ENCODE measurements around the gene AKAP12.
"Not testable (repeated sequence)": the region's sequence is repeated elsewhere in the genome, so short reads cannot be mapped to it uniquely, and the experiment has no call there.

AKAP12 gene

DNA sequence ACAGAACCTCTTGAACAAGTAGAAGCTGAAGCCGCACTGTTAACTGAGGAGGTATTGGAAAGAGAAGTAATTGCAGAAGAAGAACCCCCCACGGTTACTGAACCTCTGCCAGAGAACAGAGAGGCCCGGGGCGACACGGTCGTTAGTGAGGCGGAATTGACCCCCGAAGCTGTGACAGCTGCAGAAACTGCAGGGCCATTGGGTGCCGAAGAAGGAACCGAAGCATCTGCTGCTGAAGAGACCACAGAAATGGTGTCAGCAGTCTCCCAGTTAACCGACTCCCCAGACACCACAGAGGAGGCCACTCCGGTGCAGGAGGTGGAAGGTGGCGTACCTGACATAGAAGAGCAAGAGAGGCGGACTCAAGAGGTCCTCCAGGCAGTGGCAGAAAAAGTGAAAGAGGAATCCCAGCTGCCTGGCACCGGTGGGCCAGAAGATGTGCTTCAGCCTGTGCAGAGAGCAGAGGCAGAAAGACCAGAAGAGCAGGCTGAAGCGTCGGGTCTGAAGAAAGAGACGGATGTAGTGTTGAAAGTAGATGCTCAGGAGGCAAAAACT lies 111.5 kb downstream of the AKAP12 start:
- no peak for DNase-seq

DNA sequence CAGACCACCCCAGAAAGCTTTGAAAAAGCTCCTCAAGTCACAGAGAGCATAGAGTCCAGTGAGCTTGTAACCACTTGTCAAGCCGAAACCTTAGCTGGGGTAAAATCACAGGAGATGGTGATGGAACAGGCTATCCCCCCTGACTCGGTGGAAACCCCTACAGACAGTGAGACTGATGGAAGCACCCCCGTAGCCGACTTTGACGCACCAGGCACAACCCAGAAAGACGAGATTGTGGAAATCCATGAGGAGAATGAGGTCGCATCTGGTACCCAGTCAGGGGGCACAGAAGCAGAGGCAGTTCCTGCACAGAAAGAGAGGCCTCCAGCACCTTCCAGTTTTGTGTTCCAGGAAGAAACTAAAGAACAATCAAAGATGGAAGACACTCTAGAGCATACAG lies 112.0 kb downstream of the AKAP12 start:
- DNase-seq: no peak

DNA sequence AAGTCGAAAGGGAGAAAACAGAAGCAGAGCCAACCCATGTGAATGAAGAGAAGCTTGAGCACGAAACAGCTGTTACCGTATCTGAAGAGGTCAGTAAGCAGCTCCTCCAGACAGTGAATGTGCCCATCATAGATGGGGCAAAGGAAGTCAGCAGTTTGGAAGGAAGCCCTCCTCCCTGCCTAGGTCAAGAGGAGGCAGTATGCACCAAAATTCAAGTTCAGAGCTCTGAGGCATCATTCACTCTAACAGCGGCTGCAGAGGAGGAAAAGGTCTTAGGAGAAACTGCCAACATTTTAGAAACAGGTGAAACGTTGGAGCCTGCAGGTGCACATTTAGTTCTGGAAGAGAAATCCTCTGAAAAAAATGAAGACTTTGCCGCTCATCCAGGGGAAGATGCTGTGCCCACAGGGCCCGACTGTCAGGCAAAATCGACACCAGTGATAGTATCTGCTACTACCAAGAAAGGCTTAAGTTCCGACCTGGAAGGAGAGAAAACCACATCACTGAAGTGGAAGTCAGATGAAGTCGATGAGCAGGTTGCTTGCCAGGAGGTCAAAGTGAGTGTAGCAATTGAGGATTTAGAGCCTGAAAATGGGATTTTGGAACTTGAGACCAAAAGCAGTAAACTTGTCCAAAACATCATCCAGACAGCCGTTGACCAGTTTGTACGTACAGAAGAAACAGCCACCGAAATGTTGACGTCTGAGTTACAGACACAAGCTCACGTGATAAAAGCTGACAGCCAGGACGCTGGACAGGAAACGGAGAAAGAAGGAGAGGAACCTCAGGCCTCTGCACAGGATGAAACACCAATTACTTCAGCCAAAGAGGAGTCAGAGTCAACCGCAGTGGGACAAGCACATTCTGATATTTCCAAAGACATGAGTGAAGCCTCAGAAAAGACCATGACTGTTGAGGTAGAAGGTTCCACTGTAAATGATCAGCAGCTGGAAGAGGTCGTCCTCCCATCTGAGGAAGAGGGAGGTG lies 112.9 kb downstream of the AKAP12 start:
- DNase-seq: no peak

DNA sequence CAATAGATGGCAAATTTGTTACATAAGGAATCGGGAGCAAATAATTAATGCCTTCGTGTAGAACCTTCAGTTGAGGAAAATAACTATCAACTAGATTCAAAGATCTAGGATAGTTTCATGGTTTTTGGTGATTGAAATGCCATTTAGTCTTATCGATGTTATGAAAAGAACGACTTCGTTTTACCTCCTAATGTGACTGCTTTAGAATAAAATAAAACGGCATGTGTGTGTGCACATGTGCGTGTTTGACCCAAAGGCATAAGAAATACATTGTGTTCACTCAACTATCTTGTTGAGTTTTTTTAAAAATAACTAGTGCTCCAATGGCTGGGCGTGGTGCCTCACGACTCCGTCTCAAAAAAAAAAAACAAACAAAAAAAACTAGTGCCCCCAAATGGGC lies 114.0 kb downstream of the AKAP12 start:
- no peak for DNase-seq

DNA sequence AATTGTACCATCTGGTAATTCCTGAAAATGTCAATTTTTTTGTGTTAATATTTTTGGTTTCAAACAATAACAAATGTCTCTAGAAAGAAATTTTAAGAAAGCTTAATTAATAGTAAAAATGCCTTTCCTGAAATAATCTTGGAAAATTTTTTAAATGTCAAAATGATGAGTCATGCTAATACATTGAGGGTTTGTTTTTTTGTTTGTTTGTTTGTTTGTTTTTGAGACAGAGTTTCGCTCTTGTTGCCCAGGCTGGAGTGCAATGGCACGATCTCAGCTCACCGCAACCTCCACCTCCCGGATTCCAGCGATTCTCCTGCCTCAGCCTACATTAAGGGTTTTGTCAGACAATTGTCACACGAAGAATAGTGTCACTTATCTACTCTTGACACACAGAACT lies 117.2 kb downstream of the AKAP12 start:
- DNase-seq: not testable (repeated sequence)

DNA sequence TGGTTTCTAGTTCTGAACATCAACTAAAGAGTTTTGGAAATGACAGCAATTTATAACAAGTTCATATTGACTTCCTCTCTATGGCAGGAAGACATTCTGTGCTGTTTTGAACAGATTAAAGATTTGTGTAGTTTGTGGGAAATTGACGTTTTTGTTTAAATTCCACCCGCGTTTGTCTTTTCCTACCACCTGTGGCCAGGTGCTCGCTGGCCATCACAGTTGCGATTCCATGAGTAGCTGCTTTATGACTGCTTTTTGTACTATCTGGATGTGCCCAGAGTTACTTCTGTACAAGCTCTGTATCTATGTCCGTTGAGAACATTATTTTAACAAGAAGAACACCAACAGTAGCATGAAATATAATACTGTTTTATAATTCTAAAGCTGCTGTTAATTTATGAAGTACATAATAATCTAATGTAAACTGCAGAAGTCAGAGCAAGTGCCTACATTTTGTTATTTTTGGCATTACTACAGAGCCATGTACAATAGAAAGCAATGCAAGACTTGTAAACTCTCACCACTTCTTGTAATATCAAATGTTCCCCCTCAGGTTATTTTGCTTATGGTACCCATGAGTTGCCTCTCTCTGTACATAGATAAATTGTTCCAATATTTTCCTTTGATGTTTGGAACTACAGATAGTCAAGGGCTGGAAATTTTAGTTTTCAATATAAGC lies 118.1 kb downstream of the AKAP12 start:
- DNase-seq: no peak

DNA sequence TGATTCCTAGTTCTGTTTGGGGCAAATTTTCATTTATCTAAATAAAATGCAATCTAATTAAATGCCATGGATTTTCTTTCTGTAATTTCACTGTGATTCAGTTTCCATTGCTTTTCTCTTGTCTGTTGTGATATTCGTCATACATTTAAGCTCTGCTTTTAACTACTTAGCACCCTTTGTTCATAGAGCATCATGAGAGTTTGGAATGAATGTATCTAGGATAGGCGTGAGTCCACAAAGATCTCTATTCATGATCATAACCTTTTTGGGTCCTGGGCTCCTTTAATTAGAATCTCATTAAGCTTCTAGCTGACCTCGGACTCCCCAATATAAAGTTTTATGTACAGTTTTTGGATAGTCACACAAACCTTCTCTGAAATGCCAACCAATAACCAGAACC lies 118.7 kb downstream of the AKAP12 start:
- DNase-seq: no peak

DNA sequence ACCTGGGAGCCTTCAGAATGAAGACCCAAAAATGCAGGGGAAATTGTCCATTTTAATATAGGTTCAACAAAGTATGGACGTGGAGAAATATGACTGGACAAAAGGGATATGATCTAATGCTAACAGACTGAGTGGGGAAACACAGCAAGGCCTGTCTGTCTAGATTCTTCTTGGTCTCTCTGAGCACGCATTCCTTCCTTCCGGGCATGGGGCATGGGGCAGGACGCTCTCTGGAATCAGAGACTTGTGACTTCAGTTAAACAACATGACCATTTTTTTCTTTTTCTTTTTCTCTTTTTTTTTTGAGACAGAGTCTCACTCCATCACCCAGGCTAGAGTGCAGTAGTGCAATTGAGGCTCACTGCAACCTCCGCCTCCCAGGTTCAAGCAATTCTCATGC lies 119.7 kb downstream of the AKAP12 start:
- no peak for DNase-seq

DNA sequence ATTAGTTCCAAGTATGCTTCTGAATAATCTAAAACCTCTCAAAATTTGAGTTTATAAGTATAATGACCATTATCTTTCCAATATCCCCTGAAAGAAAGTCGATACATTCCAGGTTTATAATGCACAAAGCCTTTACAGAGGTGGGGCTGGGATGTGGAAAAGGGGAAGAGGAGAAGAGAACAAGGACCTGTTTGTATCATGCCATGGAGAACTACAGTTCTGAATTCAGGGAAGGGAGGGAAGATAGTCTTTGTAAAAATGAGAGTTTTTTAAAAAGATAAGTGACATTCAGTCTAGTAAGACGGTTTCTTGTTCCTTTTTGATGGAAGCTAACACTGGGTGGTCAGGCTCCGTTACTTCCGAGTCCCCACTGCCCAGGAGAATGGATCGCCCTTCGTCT lies 125.5 kb downstream of the AKAP12 start:
- no peak for DNase-seq

DNA sequence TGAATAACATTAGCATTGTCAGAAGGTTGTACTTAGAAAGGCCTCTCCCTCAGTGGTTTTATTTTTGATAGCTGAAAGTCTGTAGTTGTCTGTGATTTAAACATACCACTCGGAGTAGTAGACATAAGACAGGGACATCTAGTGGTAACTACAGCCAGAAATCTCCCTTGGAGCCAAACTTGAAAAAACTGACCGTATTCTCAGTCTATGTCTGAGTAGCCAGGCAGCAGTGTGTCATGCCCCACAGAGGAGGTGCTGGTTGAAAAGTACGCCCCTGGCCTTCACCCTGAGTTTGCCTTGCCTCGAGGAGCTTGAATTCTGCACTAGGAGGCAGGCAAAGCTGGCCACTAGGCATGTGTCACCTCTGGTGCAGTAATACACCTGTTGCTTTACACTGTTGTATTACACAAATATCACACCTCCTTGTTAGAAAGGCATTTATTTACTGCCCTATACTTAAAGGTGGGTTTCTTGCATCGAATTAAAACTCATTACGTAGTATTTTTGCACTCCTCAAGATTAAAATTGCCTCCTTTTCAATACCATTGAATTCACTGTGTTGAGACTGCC lies 130.8 kb downstream of the AKAP12 start:
- DNase-seq: no peak

DNA sequence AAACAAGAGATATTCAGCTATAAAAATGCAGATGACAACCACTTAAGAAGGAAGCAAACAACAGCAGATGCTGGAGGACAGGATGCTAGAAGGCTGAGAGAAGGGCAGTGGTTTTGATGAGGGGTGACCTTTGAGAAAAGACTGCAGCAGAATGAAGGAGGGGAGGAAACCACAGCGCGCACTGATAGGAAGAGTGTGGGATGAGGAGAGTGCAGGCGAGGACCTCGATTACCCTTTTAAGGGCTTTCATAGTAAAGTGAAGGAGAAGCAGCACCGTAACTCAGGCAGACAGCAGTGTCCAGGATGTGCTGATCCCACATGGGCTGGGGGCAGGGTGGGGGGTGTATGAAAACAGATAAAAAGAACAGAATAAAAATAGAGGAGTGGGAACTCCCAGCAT lies 132.4 kb downstream of the AKAP12 start:
- no peak for DNase-seq

DNA sequence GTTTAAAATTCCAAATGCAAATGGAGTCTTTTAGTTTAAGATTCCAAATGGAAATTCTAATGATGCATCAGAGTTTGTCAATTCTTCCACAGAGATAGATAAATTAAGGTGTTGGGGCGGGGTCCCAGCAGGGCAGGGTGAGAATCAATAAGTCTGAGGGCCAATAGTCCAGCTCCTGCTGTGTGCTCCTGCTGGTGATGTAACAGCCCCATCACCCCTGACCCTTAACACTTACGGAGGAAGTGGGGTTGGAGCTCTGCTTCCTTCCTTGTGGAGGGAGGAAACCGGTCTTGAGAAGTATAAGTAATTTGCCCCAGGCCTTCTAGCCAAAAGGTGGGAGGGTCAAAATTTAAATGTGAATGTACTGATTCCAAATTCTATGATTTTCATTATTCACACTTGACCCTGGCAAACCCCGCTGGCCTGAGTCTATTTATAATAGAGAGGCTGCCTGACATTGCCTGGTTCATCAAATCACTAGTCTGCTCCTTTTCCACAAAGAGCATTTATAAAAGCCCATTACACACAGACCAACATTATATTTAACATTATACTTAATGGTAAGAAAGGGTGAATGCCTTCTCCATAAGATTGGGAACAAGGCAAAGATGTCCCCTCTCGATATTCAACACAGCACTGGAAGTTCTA lies 134.4 kb downstream of the AKAP12 start:
- peak; percentile 5 for DNase-seq

DNA sequence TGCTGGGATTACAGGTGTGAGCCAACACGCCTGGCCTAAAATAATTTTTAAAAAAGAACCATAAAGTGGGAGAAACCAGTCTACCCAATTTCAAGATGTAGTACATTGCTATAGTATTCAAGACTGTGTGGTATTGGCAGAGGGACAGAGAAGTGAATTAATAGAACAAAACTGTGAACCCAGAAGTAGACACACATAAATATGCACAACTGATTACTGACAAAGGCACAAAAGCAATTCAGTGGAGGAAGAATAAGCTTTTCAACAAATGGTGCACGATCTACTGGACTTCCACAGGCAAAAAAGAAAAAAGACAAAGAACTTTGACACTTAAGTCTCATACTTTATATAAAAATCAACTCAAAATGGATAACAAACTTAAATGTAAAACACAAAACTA lies 136.1 kb downstream of the AKAP12 start:
- no peak for DNase-seq

DNA sequence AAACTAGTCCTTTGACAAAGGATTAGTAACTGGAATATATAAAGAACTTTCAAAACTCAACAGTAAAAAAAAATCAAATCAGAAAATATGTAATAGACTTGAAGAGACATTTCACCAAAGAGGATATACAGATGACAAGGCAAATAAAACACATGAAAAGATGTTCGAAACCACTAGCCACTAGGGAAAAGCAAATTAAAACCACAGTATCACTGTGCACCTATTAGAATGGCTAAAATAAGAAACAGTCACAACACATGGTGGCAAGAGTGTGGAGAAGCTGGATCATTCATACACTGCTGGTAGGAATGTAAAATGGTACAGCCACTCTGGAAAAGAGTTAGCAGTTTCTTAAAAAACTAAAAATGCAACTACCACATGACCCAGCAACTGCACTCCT lies 136.7 kb downstream of the AKAP12 start:
- no peak for DNase-seq

DNA sequence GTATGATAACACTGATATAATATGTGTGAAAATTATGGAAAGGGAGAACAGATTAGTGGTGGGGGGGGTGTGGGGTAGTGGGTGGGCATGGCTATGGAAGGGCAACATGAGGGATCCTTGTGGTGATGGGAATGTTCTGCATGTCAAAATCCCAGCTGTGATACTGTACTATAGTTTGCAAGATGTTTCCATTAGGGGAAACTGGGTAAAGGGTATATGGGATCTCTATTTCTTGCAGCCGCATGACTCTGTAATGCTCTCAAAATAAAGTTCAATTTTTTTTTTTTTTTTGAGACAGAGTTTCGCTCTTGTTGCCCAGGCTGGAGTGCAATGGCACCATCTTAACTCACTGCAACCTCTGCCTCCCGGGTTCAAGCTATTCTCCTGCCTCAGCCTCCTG lies 137.3 kb downstream of the AKAP12 start:
- no peak for DNase-seq

DNA sequence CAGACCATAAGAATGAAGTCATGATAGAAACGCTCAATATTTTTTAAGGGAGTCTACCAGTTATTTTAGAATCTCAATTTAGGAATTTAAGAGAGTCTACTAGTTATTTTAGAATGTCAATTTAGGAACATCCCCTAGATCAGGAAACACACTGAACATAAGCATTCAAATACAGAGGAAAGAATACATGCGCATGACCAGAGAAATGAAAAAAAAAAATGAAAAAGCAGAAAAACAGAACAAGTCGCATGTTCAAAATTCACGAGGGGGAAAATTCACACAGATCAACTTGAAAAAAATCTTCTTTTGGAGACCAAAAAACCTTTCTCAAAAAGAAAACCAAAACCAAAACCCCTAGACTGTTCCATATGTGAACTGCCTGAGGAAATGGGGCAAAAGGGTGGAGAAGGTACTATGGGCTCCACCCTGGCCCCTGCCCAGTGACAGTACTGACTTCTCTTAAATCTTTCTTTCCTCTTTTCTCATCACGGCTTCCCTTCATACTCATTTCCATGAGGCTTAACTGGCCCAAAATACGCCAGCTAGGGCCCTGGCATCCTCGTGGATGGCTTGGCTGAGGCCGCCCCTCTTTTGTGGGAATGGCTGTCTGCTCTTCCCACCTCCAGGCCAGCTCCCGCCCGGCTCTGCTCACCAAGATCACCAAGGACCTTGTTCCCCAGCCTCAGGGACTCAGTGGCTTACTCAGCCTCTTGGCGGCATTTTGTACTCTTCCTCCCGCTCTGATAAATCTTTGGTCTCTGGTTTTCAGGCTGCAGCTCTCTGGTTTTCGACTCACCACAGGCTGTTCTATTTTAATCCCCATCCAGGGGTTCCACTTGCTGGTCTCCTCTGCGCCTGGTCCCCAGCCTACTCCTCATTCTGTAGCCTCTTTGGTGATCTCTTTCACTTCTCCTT lies 140.4 kb downstream of the AKAP12 start:
- DNase-seq: no peak

DNA sequence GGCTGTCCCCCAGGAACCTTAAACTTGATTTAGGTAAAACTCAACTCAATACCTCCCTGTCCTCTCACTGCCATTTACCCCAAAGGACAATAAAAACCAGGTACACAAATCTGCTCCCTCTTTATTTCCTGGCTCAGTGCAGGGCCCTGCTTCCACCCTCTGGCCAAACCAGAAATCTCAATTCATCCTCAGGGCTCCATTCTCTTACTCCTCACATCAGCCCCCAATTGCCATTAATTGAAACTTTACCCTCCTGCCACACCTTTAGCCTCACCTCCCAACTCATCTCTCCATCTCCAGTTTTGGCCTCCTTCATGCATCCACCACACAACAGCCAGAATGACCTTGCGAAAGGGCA lies 141.1 kb downstream of the AKAP12 start:
- DNase-seq: no peak

DNA sequence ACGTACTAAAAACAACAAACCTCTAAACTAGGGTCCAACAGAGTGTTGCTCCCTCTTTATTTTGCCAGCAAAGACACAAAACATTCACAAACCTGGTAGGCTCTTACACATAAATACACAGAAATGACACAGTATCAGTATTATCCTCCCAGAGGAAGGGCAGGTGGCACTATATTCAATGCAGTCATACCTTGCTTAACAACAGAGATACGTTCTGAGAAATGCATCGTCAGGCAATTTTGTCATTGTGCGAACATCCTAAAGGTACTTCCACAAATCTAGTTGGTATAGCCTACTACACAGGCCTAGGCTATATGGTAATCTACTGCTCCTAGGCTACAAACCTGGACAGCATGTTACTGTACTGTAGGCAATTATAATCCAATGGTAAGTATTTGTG lies 142.0 kb downstream of the AKAP12 start:
- no peak for DNase-seq

DNA sequence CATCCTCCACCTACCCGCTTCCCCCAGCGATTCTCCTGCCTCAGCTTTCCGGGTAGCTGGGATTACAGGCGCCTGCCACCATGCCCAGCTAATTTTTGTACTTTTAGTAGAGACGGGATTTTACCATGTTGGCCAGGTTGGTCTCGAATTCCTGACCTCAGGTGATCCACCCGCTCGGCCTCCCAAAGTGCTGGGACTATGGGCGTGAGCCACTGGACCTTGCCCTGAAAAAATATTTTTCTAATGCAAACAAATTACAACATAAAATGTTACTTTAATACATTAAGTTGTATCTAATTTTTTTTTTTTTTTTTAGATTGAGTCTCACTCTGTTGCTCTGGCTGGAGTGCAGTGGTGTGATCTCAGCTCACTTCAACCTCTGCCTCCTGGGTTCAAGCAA lies 142.9 kb downstream of the AKAP12 start:
- DNase-seq: not testable (repeated sequence)

DNA sequence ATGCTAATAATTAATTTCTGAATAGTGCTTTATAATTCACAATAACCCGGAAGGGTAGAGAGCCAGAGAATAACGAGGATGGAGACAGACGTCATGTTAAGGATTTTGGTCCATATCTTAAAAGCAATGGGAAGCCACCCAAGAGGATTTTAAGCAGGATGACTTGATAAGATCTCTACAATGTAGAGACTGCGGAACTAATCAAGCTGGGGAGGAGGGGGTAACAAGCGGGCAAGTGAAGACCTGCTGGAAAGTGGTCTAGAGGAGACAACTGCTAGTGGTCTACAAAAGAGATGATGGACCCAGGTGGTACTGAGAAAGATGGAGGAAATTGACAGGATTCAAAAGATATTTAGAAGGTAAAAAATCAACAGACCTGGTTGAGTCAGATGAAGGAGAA lies 144.4 kb downstream of the AKAP12 start:
- no peak for DNase-seq

DNA sequence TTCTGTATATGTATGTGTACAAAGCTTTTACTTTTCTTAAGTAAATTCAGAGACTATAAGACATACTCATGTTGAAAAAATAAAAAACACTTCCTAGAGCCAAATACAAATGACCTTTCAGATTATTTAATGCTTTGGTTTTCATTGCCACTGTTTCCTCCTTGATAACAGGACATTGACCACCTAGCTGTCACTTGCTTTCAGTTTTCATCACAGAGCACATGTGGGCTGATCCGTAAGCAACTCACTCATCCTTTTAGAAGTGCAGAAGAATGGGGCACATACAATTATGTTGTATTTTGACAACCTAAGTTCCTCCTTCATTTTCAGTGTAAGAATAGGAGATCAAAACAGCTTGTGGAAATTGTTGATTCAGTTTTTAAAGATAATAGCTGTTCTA lies 145.4 kb downstream of the AKAP12 start:
- no peak for DNase-seq
